Adrenal gland (tissue), 5 donors: ENCODE measurements around the gene SRGAP3.

Experiments used
- CTCF ChIP-seq, 6 experiments: fragments of 450-650 bp in 4 of 6; fragments of 200-600 bp in 2 of 6; sonication (generic) in 1 of 6; IDR thresholded peaks; 1 replicate in 5 of 6; 2 replicates in 1 of 6; pipeline versions ENCODE4 v1.5.1 to v1.8.0; 2016 to 2021; ENCODE audit warnings: antibody characterized with exemption in 6 of 6, mild to moderate bottlenecking in 2 of 6, moderate library complexity in 1 of 6
- POLR2A ChIP-seq, 2 donors: fragments of 450-650 bp; IDR thresholded peaks; one replicate each; pipeline ENCODE4 v1.6.1; 2017; ENCODE audit warnings: antibody characterized with exemption in 2 of 2, mild to moderate bottlenecking in 2 of 2, moderate library complexity in 1 of 2
- donor health status: DM: no; HTN: no; CAD: no.

- TF ChIP-seq CTCF (IDR thresholded peaks at IDR 0.05) (no peak), POLR2A (IDR thresholded peaks at IDR 0.05) (no peak)
These were observed 262.7 kb downstream of the SRGAP3 start for GRCh38 chr3:8986741-8987140.
